GM10847 (cell line): ENCODE results near the gene UBXN11.

Source experiments
- POLR2A ChIP-seq: IDR thresholded peaks from 2 replicates; pipeline ENCODE4 v1.6.1; 2011; ENCODE audit not compliant: insufficient read length; ENCODE audit errors: extremely low read depth

The UBXN11 gene

DNA sequence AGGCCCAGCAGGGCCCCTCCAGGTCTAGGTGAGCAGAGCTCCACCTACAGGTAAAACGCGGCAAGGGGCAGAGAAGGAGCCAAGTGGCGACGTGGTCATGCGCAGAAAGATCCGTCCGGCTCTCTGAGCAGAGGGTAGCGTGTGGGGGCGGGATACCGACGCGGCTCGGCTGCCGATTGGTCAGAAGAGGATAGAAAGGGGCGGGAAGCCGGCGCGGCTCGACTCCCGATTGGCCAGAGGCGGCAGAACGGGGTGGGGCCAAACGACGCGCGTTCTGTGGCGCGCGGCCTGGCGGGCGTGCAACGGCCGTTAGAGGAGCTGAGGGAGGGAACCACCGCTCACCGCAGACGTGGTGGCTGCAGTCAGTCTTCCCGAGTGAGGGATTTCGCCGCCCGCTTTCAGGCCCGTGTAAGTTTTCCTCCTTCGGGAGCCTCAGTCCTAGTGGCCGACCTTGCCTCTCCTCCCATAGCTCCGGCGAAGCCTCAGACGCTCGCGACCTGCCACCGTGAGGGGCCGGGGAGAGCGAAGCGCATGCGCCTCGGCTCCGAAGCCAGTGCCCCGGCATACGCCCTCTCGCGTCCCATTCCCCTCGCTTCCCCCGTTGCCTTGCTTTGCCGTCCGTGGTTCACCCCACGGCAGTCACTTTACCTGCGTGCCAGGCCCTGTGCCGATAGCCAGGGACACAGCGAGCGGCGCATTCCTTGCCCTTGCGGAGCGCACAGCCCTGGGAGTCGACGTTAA is 72.4 kb downstream of the UBXN11 start, which contains the start of gene CEP85:
Gene CEP85, plus strand, starts transcription at position 298 of the 741 bp plus-strand sequence. CDS start 5,584 bp downstream, outside the sequence.
- TF ChIP-seq POLR2A: no peak
